Gastroesophageal sphincter (tissue), 4 donors: ENCODE data around the gene LMTK3. TPM values are rescaled to one million over a fixed set of nuclear protein-coding genes. Genes with fewer than 3 reads are reported as not detected.

Experiments
- ATAC-seq: fragments of 150-250 bp; one replicate; pipeline ENCODE4 v1.9.1; 2016; ENCODE audit warnings: mild to moderate bottlenecking, moderate library complexity
- H3K27ac ChIP-seq, 4 donors: fragments of 200-600 bp; sonication (generic) in 3 of 4; 1 replicate in 3 of 4; 2 replicates in 1 of 4; pipeline ENCODE4 v1.5.1; 2016 to 2019
- H3K27me3 ChIP-seq: fragments of 200-600 bp; sonication (generic); one replicate; pipeline ENCODE4 v1.5.1; 2019
- H3K36me3 ChIP-seq, 2 donors: fragments of 200-600 bp; sonication (generic); one replicate each; pipeline ENCODE4 v1.5.1; 2019; ENCODE audit warnings: control low read depth in 1 of 2
- H3K4me1 ChIP-seq, 3 donors: fragments of 200-600 bp; sonication (generic); 1 replicate in 2 of 3; 2 replicates in 1 of 3; pipeline ENCODE4 v1.5.1; 2016 to 2019; ENCODE audit warnings: control low read depth in 2 of 3
- H3K4me3 ChIP-seq, 2 donors: fragments of 200-600 bp; sonication (generic); one replicate each; pipeline ENCODE4 v1.5.1; 2019; ENCODE audit warnings: mild to moderate bottlenecking in 1 of 2, moderate library complexity in 1 of 2
- H3K9me3 ChIP-seq, 3 donors: fragments of 200-600 bp; sonication (generic); one replicate each; pipeline ENCODE4 v1.5.1; 2017 to 2019; ENCODE audit warnings: control low read depth in 2 of 3
- EP300 ChIP-seq: sonication (generic); formaldehyde crosslinking; IDR thresholded peaks from one replicate; pipeline ENCODE4 v1.6.1; 2017; ENCODE audit warnings: antibody characterized with exemption, mild to moderate bottlenecking
- POLR2A ChIP-seq, 2 donors: fragments of 450-650 bp; IDR thresholded peaks; one replicate each; pipeline ENCODE4 v1.6.1; 2017; ENCODE audit warnings: antibody characterized with exemption in 2 of 2, mild to moderate bottlenecking in 2 of 2, moderate library complexity in 1 of 2
- POLR2AphosphoS5 ChIP-seq: sonication (generic); formaldehyde crosslinking; IDR thresholded peaks from one replicate; pipeline ENCODE4 v1.6.1; 2017; ENCODE audit warnings: antibody characterized with exemption
- WGBS, 2 donors: methylation state at CpG; one replicate each; pipeline ENCODE4 v1.1.5; 2018; ENCODE audit warnings: low coverage in 1 of 2; 5-methylcytosine and 5-hydroxymethylcytosine counted together
- total RNA-seq, 4 donors: library from RNA; depleted of rRNA; stranded (reverse); fragments of >200 nt; gene quantifications; one replicate each; pipeline ENCODE4 v1.1.0, GENCODE V29; 2016
- TF ChIP-seq, protein P1 (sequence below), 4 experiments: fragments of 200-600 bp in 2 of 4; fragments of 450-650 bp in 2 of 4; sonication (generic) in 1 of 4; IDR thresholded peaks; one replicate each; pipeline ENCODE4 v1.5.1; 2017 to 2019; ENCODE audit warnings: antibody characterized with exemption in 4 of 4, mild to moderate bottlenecking in 2 of 4, moderate library complexity in 2 of 4

The LMTK3 gene
- total RNA-seq, 4 donors from 2014 or later, result 0.13 to 1.2 (median 0.30) TPM

DNA sequence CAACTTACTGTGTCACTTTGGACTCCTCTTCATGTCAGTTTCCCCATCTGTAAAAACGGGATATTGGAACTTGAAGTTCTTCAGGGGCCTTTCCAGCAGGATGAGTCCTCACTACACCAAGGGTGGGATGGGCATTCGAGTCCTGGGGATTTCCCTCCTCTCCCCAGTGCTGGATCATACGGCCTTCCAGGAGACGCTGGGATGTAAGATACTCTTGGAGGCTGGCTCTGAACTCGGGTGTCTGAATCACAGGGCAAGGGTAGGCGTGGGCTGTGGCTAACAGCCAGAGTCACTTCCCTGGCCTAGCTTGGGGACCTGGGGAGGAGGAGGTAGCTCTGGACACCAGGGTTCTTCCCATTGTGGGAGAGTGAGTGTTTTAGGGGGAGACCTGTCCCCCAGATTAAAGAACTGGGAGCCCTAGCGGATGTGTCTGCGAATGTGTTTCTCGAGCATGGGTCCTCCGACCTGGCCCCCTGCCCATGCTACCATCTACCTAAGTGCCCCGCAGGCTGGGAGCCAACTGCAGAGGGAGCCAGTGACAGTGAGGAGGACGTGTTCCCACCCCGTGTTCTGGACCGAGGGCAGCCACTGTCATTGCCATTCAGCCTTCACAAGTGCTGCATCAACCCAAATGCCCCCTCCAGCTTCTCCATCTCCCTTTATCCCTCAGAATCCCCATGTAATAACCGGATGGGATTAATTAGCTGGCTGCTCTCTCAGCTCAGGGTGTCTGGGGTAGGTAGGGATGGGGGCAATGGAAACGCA lies 44.9 kb downstream of the LMTK3 start:
- Histone ChIP-seq H3K9me3 (no peaks in the 10 kb centered on the region), H3K36me3 (peaks cover 0 to 17% of the 10 kb centered on the region in 2 donors), H3K27me3 (no peaks in the 10 kb centered on the region), H3K4me1 (peaks cover 0 to 28% (median 11%) of the 10 kb centered on the region in 3 donors), H3K27ac (no peak overlapping the region), H3K4me3 (no peak overlapping the region)
- TF ChIP-seq POLR2AphosphoS5, result no peak
- TF ChIP-seq, protein P1, sequence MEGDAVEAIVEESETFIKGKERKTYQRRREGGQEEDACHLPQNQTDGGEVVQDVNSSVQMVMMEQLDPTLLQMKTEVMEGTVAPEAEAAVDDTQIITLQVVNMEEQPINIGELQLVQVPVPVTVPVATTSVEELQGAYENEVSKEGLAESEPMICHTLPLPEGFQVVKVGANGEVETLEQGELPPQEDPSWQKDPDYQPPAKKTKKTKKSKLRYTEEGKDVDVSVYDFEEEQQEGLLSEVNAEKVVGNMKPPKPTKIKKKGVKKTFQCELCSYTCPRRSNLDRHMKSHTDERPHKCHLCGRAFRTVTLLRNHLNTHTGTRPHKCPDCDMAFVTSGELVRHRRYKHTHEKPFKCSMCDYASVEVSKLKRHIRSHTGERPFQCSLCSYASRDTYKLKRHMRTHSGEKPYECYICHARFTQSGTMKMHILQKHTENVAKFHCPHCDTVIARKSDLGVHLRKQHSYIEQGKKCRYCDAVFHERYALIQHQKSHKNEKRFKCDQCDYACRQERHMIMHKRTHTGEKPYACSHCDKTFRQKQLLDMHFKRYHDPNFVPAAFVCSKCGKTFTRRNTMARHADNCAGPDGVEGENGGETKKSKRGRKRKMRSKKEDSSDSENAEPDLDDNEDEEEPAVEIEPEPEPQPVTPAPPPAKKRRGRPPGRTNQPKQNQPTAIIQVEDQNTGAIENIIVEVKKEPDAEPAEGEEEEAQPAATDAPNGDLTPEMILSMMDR (IDR thresholded peaks at IDR 0.05), result no peak
- no peak for TF ChIP-seq POLR2A (IDR thresholded peaks at IDR 0.05)
- TF ChIP-seq EP300, result no peak
- WGBS, 2 donors, result no CpG with 5 or more reads among the region's 16 CpGs
- no peak for ATAC-seq

DNA sequence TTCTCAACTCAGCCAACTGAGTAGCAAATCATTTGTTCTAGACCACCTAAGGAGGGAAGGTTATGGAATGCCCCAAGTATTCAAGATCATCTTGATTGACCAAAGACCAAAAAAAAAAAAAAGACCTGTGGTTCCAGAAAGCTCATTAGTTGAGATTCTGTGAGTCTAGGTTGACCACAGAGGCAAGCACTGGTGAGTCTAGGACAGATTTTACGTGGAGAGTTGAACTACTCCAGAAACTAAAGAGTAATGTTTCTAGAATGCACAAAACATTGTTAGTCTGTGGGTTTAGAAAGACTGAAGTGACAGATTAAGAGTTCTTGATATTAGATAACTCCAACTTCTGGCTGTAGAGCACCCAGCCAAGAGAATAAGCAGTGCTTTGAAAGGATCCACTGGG lies 46.4 kb downstream of the LMTK3 start:
- H3K27me3 ChIP-seq, result no peaks in the 10 kb centered on the region
- H3K4me3 ChIP-seq, result no peak overlapping the region
- ATAC-seq, result no peak
- peaks cover 0 to 13% (median 6%) of the 10 kb centered on the region in 3 donors for H3K4me1 ChIP-seq
- H3K36me3 ChIP-seq, result peaks cover 0 to 1% of the 10 kb centered on the region in 2 donors
- no peak for TF ChIP-seq POLR2A (IDR thresholded peaks at IDR 0.05)
- TF ChIP-seq, protein P1 (IDR thresholded peaks at IDR 0.05), result no peak
- TF ChIP-seq POLR2AphosphoS5, result no peak
- TF ChIP-seq EP300, result no peak
- no peak overlapping the region for H3K27ac ChIP-seq
- 93 to 100% methylated on average over 1 of the region's 1 CpG for WGBS, 2 donors
- no peaks in the 10 kb centered on the region for H3K9me3 ChIP-seq

DNA sequence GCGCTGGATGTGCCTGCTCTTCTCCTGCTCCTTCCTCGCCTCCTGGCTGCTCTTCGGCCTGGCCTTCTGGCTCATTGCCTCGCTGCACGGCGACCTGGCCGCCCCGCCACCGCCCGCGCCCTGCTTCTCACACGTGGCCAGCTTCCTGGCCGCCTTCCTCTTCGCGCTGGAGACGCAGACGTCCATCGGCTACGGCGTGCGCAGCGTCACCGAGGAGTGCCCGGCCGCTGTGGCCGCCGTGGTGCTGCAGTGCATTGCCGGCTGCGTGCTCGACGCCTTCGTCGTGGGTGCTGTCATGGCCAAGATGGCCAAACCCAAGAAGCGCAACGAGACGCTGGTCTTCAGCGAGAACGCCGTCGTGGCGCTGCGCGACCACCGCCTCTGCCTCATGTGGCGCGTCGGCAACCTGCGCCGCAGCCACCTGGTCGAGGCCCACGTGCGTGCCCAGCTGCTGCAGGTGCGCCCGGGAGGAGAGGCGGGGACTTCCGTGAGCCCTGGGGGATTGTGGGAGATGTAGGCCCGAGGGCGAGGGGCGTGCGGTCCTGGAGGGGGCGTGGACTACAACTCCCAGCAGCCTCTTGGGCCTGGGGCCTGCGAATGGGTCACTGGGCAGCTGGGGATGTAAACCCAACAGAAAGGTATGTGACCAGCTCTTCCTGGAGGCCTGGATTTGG lies 49.5 kb downstream of the LMTK3 start:
- TF ChIP-seq POLR2A (IDR thresholded peaks at IDR 0.05), result no peak
- no peak for TF ChIP-seq POLR2AphosphoS5
- TF ChIP-seq EP300, result no peak
- TF ChIP-seq, protein P1 (IDR thresholded peaks at IDR 0.05), result no peak
- H3K4me3 ChIP-seq, result no peak overlapping the region
- no peaks in the 10 kb centered on the region for H3K4me1 ChIP-seq
- H3K27me3 ChIP-seq, result no peaks in the 10 kb centered on the region
- no peak overlapping the region for H3K27ac ChIP-seq
- H3K9me3 ChIP-seq, result no peaks in the 10 kb centered on the region
- WGBS, 2 donors, result 65% methylated on average over 20 of the region's 62 CpGs; no CpG with 5 or more reads in 1 of the 2 donors
- peaks cover 0 to 2% of the 10 kb centered on the region in 2 donors for H3K36me3 ChIP-seq
- no peak for ATAC-seq

DNA sequence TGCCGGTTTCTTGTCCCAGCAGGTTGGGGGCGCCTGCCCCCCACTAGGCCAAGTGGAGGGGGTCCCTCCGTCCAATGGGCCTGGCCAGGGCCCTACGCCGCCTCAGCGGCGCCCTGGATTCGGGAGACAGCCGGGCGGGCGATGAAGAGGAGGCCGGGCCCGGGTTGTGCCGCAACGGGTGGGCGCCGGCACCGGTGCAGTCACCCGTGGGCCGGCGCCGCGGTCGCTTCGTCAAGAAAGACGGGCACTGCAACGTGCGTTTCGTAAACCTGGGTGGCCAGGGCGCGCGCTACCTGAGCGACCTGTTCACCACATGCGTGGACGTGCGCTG lies 50.0 kb downstream of the LMTK3 start:
- no peak for ATAC-seq
- H3K4me1 ChIP-seq, result no peaks in the 10 kb centered on the region
- no peak overlapping the region for H3K27ac ChIP-seq
- H3K36me3 ChIP-seq, result peaks cover 0 to 7% of the 10 kb centered on the region in 2 donors
- 80% methylated on average over 3 of the region's 36 CpGs; no CpG with 5 or more reads in 1 of the 2 donors for WGBS, 2 donors
- no peaks in the 10 kb centered on the region for H3K27me3 ChIP-seq
- no peak overlapping the region for H3K4me3 ChIP-seq
- TF ChIP-seq POLR2A (IDR thresholded peaks at IDR 0.05) (no peak), EP300 (no peak), POLR2AphosphoS5 (no peak)
- TF ChIP-seq, protein P1 (IDR thresholded peaks at IDR 0.05), result no peak
- no peaks in the 10 kb centered on the region for H3K9me3 ChIP-seq

DNA sequence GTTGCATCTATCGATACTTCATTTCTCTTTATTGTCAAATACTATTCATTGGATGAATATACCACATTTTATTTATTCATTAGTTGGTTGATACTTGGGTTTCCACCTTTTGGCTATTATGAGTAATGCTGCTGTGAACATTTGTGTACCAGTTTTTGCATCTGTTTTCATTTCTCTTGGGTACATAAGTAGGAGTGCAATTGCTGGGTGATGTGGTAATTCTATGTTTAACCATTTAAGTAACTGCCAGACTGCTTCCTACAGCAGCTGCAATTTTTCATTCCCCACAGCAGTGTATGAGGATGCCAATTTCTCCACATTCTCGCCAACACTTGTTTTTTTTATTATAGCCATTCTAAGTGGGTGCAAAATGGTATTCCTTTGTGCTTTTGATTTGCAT lies 53.6 kb downstream of the LMTK3 start:
- 86 to 91% methylated on average over 2 of the region's 2 CpGs for WGBS, 2 donors
- Histone ChIP-seq H3K27me3 (no peaks in the 10 kb centered on the region), H3K9me3 (no peaks in the 10 kb centered on the region), H3K4me1 (no peaks in the 10 kb centered on the region), H3K27ac (no peak overlapping the region), H3K36me3 (peaks cover 0 to 41% of the 10 kb centered on the region in 2 donors), H3K4me3 (no peak overlapping the region)
- ATAC-seq, result no peak
- TF ChIP-seq, protein P1 (IDR thresholded peaks at IDR 0.05), result no peak
- TF ChIP-seq EP300 (no peak), POLR2A (IDR thresholded peaks at IDR 0.05) (no peak), POLR2AphosphoS5 (no peak)
